ENCODE results near the gene SSPN.

SSPN gene

DNA sequence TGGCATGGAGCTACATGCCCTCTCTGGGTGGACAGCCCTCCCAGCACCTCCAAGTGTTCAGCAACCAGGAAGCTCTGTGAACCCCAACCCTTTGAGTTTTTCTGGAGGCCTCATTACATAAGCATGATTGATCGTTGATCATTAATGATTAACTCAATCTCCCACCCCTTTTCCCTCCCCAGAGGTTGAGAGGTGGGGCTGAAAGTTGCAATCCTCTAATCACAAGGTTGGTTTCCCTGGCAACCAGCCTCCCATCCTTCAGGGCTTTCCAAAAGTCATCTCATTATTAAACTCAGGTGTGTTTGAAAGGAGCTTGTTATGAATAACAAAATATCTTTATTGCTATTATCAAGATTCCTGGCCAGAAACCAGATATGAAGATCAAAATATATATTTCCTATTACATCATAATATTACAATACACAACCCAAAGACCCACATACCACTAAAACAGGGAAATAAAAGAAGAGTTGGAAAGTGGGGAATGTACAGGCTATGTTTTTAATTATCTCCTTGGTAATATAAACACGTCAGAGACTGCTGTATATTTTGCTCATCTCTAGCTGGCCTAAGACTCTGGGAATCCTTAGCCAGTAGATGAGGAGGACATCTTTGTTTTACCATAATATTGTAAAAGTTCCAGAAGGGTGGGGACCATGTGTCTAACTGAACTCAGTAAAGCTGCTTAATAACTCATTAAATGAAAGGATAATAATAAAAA, 73.6 kb downstream of the SSPN start:
- no peak for DNase-seq

DNA sequence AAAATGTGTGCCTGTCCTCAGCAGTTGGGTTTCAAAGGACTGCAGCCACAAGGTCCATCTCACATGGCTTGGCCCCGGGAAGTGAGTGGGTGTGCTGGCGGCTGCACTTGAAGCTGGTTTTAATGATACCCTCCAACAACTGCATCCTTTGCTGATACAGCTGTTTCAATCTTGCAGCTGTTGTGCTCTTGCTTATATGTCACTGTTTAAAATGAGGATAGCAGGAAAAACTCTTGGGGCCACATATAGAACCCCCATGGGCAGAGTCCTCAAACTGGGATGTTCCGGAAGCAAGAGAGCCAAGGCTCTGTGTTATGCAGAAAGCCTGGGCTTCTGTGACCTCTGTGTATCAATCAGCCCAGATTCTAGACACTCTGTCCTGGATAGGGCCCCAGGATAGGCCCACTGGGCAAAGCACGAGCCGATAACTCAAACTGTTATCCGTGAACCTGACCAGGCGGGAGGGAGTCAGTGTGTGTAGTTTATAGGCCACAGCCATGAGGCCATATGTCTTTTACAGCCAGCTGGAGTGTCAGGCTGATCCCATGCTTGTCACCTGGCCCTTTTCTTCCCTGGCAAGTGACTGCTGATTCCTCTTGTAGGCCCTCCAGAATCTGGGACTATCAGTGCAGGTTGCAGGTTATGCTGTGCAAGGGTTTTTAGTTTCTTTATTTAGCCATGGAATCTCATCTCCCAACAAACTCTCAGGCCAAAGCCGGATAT, 74.3 kb downstream of the SSPN start:
- no peak for DNase-seq

DNA sequence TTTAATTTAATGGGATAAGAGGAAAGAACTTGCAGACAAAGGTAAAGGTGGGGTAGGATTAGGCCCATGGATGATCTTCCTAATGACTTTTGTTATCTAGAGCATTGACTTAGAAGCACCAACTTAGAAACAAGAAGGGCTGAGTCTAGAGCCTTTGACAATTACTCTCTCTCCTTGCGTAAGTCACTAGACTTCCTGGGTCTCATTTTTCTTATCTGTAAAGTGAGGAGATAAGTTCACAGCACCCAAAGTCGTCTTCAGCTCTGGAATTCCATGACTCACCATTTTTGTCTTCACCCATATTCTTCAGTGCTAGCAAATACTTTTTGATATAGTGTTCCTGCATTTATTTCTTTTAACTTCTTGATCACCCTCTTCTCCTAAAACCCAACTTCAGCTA, 75.7 kb downstream of the SSPN start:
- no peak for DNase-seq

DNA sequence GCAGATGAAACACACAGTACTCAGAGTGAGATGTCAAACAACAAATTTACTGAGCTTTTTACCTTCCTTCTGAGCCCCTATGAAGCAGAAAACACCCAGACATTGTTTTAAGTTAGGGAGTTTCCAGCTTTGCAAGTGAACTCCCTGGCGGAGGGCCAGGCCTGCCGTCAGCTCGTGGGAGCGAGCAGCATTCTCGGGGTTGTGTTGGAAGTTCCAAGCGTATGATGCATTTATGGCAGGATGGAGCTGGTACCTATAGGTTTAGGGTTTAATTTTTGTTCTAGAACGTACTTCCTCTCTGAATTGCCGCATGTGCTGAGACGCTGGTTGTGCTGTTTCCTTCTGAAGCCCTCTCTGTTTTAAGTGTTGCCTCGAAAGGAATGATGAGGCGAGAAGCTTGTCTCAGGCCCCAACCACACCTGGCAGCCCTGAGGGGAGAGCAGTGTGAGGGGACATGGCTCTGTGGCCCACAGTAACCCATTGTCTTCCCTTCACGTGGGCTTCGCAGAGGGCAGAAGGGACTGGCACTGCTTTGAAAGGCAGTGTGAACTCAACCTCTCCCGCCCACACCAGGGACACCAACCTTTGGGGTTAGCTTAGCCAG, 76.6 kb downstream of the SSPN start:
- DNase-seq: no peak

DNA sequence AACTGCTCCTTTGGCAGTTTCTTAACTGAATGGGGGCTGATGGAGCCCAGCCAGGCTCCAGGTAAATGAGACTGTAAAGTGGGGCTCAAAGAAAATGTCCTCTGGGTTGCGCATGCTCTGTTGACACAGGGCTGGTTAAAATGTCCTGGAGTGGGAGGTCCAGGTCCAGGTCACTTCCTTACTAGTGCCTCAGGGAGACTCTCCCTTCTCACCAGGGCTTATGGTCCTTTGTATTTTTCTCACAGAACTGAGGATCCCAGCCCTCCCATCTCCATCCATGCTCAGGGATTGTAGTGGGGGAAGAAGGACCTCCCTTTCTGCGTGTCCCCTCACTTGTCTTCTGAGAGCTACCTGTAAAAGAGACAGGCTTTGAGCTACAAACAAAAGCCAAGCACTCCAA, 77.5 kb downstream of the SSPN start:
- DNase-seq: no peak

DNA sequence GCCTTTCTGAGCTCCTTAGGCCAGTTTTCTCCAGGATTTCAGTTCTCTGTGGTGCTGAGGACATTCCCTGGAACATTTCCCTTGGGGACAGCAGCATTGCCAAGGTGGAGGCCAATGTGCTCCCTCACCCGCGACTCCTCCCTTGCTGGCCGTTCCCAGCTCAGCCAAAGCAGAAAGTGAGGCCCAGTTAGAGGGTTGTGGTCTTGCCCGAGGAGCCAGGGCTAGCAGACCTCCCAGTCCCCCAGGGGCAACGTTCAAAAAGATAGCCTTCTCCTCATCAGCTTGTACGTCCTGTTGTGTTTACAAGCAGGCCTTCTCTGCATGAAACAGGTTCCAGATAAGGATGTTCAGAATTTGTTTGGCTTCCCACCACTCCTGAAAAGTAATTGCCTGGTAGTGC, 78.4 kb downstream of the SSPN start:
- no peak for DNase-seq

DNA sequence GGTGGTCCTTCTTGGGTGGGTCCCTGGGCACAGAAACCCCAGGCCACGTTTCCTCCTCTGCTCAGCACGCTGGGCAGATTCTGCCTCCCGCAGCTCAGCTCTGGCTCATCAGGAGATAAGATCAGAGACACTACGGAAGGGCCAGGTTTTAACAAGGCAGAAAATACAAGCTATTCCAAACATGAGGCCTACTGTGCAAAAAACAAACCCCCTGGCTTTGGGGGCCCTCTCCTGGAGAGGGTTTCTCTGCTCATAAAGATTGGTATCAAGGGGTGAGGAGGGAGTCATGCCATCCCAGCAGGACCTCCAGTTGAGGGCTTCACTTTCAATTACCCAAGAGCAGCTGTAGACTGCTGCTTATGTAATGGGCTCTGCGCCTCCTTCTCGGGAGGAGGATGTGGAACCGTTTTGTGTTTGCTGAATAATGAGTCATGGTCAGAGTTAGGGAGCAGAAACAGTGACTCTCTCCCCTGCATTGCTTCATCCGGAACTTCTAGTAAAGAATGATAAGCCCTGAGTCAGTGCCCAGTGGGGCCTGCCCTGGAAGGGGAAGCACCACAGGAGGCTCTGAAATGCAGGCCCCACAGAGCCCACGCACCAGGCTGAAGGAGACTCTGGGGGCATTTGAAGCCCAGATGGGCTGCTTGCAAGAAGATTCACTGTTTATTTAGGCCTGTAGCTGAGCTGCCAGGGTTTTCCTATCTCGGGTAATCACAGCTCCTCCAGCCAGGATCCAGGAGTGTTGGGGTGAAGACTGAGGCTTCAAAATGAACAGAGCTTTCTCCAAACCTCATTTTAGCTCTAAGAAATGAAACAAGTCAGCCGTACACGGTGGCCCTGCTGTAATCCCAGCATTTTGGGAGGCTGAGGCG, 79.3 kb downstream of the SSPN start:
- no peak for DNase-seq

DNA sequence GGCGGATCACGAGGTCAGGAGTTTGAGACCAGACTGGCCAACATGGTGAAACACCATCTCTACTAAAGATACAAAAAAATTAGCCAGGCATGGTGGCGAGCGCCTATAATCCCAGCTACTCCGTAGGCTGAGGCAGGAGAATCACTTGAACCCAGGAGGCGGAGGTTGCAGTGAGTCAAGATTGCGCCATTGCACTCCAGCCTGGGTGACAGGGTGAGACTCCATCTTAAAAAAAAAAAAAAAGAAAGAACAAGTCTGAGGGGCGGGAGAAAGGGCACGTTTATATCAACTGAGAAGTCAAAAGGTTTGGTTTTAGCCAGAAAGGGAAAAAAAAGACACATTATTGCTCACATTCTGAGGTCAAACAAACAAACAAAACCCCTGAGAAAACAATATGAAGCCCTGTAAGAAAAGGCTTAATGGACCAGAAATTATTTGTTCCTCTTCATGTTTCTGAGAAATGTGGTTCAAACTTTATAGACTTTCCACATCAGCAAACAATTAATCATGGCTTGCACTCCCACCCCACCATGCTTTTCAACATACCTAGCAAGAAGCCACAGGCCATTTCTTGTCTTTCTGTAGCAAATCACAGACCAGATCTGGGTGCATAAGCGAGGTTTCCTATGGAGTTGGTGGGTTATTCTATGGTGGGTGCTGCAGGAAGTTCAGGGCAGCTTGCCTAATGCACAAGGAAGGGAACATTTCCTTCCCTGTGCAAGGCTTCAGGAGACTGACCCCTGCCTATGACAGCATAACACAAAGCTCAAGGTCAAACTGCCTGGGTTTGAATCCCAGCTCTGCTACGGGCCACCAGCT, 80.1 kb downstream of the SSPN start:
- DNase-seq: no peak

DNA sequence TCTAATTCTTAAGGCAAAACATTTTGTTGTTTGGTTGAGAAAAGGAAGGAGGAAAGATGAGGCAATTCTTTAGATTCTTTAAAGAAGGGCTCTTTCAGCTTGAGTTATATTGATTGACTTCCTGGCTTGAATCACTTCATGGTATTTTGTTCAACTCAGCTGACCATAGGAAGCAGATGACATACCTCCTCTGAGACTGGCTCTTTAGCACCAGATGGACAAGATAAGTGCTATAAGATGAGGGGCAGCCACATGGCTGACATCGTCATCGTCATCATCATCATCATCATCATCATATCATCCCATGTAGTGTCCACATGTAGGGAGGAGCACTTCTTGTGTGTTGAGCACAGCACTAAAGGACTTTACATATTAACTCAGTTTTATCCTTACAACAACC, 81.3 kb downstream of the SSPN start:
- no peak for DNase-seq

DNA sequence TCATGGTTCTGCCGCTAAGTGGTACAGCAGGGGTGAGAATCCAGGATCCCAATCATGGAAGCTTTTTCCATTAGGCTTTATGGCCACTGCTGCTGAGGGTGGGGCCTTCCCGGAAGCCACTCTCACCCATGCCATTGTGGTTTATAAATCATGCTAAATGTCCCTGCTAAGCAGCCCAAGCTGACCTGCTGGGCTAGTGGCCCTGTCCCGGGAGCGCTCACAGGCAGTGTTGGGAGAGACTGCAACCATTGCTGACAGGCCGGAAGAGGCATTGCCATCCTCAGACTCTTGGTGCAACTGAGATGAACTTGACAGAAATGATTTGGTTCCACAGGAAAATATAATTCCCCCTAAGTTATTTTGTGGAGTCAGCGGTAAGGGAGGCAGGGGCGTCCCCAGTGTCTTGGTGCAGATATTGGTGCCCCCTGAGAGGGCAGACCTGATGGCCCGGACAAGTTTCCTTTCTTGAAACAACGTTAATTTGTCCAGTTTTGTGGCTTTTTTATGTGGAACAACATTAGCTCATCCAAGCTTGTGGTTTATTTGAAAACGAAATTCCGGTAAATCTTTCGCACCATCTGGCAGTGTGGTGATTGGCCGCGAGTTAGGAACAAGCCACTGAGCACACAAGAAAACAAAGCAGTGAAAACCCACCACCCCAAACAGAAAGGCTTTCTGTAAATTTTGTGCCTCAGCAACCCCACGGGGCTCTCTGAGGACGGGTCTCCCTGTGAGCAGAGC, 82.3 kb downstream of the SSPN start:
- no peak for DNase-seq

DNA sequence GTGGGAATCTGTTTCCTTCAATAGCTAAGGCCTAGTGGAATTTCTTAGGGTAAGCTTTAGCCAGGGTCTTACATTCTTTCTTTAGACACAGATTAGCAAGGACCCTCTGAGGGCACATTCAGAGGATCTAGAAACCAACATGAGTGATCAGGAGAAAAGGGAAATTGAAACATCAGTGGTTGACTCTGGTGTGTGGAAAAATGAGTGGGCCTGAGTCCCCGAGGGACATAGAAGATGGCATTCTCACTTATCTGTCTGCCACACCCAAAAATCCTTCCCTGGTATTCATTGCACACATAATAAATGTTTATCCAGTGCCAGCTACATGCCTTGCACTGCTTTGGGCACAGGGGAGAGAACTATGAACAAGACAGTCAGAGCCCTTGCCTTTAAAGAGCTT, 82.9 kb downstream of the SSPN start:
- no peak for DNase-seq

DNA sequence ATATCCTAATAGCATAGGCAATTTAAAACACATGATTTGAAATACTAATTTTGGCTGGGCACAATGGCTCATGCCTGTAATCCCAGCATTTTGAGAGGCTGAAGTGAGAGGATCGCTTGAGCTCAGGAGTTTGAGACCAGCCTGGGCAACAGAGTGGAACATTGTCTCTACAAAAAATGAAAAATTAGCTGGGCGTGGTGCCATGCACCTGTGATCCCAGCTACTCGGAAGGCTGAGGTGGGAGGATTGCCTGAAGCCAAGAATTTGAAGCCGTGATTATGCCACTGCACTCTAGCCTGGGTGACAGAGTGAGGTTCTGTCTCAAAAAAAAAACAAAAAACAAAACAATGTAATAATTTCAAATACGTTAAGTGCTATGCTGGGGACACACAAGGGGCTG, 83.3 kb downstream of the SSPN start:
- DNase-seq: no peak

DNA sequence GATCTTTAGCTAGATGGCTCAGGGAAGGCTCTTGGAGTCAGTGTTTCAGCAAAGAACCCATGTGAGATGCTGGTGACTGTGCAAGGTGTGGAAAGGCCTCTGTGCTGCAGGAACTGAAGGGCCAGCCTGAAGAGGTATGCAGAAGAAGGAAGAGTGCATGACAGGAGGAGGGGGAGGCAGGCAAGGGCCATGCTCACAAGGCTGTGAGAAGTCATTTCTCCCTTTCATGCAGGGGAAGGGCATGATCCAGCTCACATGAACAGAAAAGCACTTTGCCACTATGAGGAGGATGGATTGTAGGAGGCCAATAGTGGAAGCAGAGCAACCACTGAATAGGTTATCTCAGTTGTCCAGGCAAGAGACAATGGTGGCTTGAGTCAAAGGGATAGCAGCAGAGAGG, 83.7 kb downstream of the SSPN start:
- no peak for DNase-seq

DNA sequence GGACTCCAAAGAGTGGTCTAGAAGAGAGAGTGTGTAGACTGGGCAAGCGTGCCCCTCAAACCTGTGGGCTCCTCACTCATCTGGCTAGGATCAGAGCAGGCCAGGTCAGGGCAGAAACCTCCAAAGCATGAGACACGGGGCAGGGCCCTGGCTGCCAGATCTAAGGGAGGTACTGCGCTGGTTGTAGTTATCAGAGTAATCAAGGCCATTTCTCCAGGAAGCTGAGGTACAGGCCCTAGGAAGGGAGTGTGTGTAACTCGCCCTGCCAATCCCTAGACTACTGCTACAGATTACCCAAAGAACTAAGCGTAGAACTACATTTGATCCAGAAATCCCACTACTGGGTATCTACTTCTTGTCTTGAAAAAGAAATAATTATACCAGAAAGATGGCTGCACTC, 84.5 kb downstream of the SSPN start:
- no peak for DNase-seq

DNA sequence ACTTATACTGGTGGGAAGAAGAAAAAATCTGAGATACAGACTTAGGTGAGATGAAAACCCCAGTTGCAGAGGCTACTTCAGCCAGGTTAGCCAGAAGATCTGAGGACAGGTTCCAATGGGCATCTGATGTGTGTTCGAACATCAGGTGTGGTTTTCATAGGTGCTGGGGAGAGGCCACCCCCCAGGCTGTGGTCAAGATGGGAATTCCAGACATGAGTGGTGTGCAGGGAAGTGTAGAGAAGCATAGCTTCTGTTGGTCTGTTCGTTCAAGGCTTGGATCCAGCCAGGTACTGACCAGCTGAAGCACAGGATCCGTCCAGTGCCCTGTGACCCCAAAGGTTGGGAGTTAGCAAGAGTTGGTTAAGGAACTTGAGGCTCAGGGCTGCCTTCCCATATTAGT, 85.5 kb downstream of the SSPN start:
- DNase-seq: no peak

DNA sequence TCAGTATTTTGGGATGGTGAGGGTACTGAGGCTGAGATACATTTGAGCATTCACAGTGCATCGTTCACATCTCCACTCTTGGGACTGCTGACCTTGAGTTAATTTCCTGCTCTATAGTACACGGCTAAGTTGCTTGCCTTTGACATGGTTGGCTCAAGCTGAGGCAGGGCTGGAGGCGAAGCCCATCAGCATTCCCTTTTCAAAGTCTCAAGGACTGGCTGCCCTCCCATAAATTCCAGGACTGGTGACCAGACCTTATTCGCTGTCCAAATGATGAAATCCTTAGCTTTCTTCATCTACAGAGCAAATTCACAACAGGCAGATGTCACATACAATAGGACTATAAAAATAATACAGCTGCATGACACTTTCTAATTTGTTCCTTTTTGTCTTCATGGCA, 85.9 kb downstream of the SSPN start:
- no peak for DNase-seq

DNA sequence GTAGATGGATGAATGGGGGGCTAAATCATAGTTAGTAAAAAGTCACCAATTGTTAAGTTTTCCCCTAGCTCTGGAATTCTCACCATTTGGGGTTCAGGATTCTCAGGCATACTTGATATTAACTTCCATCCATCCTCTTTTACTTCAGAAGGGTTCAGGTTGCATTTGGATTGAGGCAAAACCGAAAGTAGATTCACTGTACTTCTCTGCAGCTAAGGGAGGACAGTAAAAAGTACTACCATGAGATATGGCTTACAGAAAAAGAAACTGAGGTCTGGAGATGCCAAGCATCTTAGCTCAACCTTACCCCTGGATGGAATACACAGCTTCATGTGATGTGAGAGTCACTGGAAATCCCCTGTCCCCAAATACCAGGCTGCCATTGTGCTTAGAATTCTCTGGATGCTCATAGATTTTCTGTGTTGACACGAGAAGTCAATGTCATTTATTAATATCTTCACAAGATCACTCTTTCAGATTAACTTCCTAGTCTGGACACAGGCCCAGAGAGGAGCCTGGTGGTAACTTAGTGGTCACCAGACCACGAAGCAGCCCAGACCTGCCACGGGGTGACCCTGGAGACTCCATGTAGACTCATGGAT, 87.1 kb downstream of the SSPN start:
- no peak for DNase-seq

DNA sequence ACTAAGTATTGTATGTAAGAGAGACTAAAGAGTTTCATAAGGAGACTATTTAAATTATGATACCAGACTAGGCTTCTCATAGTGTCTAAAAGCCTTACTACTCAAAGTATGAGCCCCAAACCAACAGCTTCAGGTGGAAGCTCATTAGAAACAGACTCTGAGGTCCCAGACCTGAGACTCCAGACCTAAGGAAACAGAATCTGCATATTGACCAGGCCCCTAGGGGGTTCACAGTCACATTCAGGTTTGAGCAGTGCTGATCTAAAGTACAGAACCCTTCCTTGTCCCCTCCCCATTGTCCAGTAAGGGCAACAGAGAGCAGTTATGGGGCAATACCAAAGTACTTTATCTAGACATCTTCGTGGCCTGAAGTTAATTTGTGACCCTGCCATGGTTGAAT, 87.7 kb downstream of the SSPN start:
- DNase-seq: no peak

DNA sequence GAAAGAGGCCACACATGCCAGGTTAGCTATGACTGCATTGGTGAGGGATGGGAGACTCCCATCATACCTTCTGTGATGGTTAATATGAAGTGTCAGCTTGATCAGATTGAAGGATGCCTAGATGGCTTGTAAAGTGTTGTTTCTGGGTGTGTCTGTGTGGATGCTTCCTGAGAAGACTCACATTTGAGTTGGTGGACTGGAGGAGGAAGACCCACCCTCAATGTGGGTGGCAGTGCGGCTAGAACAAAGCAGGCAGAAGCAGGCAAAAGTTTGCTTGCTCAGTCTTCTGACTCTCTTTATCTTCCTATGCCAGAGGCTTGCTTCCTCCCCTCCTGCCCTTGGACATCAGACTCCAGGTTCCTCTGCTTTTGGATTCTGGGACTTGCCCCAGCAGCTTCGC, 88.2 kb downstream of the SSPN start:
- no peak for DNase-seq

DNA sequence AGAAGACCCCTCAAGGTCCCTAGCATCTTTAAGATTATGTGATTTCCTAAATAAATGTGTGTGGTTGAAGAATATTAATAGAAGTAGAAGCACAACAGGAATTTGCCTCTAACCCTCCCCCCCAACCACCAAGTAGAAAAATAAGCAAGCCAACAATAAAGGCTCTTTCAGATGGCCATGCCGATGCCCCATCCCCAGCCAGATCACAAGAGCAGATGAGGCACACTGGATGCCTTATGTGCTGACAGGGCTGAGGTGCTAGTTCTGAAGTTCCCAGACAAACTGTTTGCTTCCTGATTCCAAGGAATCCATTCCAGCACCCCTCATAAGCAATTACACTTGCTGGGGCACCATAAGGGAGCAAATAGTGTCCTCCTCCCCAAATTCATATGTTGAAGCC, 90.0 kb downstream of the SSPN start:
- DNase-seq: no peak

DNA sequence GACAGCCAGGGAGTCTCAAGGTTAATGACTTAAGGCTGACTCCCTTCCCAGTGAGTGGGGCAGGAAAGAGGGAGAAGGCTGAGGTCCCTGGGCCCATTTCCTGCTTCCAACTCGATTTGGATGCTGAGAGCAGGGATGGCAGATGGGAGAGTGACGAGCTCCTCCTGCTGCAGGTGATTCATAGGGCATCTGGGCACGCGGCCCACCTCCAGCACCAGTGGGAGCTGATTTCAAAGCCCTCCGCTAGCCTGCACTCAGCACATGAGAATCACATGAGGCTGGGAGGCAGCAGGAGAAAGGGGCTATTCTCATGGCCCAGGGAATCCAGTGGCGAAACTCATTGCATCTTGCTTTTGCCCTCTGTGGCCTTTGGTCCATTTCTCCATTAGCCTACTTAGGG, 90.8 kb downstream of the SSPN start:
- no peak for DNase-seq
